ENCODE data around the gene TNPO1. TPM values are rescaled to one million over a fixed set of nuclear protein-coding genes. Genes with fewer than 3 reads are reported as not detected.

The TNPO1 gene
- total and polyA plus RNA-seq, 9 of the 15 experiments (the other 6 are each of a cell fraction or from before 2014, with no cell fraction given), result 20.8 to 176 (median 97.9) TPM

GRCh38 chr5:72842816-72843215, 26.4 kb downstream of the TNPO1 start (continued):
- TF ChIP-seq BACH1 (tag; IDR thresholded peaks at IDR 0.05), result peak; percentile 50; the same call in 1 of the 2 replicates
- TF ChIP-seq JUND (IDR thresholded peaks at IDR 0.05; ENCODE audit: borderline replicate concordance, low read depth, low read length), result peak; percentile 62; the same call in 1 of the 2 replicates
- TF ChIP-seq JUND (tag; IDR thresholded peaks at IDR 0.05; ENCODE audit: borderline replicate concordance, low read depth, low read length), result no peak; the same call in 2 of the 3 replicates
- no peak for TF ChIP-seq RFX5 (IDR thresholded peaks at IDR 0.05; ENCODE audit: low read depth, low read length)
- no peak for TF ChIP-seq XRCC4 (IDR thresholded peaks at IDR 0.05; ENCODE audit: extremely low read depth, insufficient read depth, insufficient read length)
- peak; percentile 93 for TF ChIP-seq HMBOX1 (IDR thresholded peaks at IDR 0.05)
- TF ChIP-seq EP300 (IDR thresholded peaks at IDR 0.05; ENCODE audit: low read length), result peak; percentile 37; the same call in 1 of the 2 replicates
- 0 out of 2 replicates have a peak, but pooled peaks have one; percentile 25 for TF ChIP-seq SMC3 (conservative IDR thresholded peaks at IDR 0.05; ENCODE audit: insufficient read depth, low read depth, low read length)
- TF ChIP-seq ARID1B (IDR thresholded peaks at IDR 0.05), result peak; percentile 52
- no peak for TF ChIP-seq MITF (IDR thresholded peaks at IDR 0.05)
- TF ChIP-seq RAD21 (CRISPR knock-in tag; conservative IDR thresholded peaks at IDR 0.05 in 1 of 2, IDR thresholded peaks at IDR 0.05 in 1 of 2), result peak; percentile 80 to 86
- no peak for TF ChIP-seq ZNF655 (CRISPR knock-in tag; IDR thresholded peaks at IDR 0.05)
- no peak for TF ChIP-seq CCAR2 (IDR thresholded peaks at IDR 0.05; ENCODE audit: low read depth, low read length)
- no peak for TF ChIP-seq TARDBP (IDR thresholded peaks at IDR 0.05)
- no peak for TF ChIP-seq ZSCAN32 (CRISPR knock-in tag; IDR thresholded peaks at IDR 0.05)
- no peak for TF ChIP-seq ZNF184 (CRISPR knock-in tag; IDR thresholded peaks at IDR 0.05)
- TF ChIP-seq U2AF2 (optimal IDR thresholded peaks at IDR 0.05; ENCODE audit: low read depth, low read length), result no peak
- peak; percentile 49; the same call in 1 of the 2 replicates for TF ChIP-seq DEAF1 (CRISPR knock-in tag; IDR thresholded peaks at IDR 0.05)
- TF ChIP-seq ELF1 (tag; IDR thresholded peaks at IDR 0.05), result peak; percentile 60
- no peak for TF ChIP-seq ZNF76 (CRISPR knock-in tag; IDR thresholded peaks at IDR 0.05; ENCODE audit: borderline replicate concordance)
- no peak for TF ChIP-seq KDM1A (IDR thresholded peaks at IDR 0.05)
- no peak for TF ChIP-seq ZNF24 (IDR thresholded peaks at IDR 0.05)
- TF ChIP-seq ZBTB43 (CRISPR knock-in tag; IDR thresholded peaks at IDR 0.05), result no peak
- peak; percentile 62 for TF ChIP-seq MAFG (tag; conservative IDR thresholded peaks at IDR 0.05)
- TF ChIP-seq CTBP1 (IDR thresholded peaks at IDR 0.05; ENCODE audit: borderline replicate concordance), result peak; percentile 49; the same call in 1 of the 2 replicates
